GM12874 (cell line): ENCODE measurements around the gene PRKG1.

Experiments used
- CTCF ChIP-seq: IDR thresholded peaks from 2 replicates; pipeline ENCODE4 v1.5.1; 2011; ENCODE audit warnings: low read depth, mild to moderate bottlenecking, control low read depth, low read length, moderate library complexity; ENCODE audit not compliant: insufficient read depth

Gene PRKG1

GRCh38 chr10:51214207-51215196 lies 140.2 kb downstream of the PRKG1 start:
- TF ChIP-seq CTCF = no peak

- TF ChIP-seq CTCF = no peak
Measured at GRCh38 chr10:51215951-51216834, 141.9 kb downstream of the PRKG1 start.

- TF ChIP-seq CTCF = no peak
Measured at GRCh38 chr10:51217505-51217904, 143.2 kb downstream of the PRKG1 start.

- no peak for TF ChIP-seq CTCF
Measured at GRCh38 chr10:51224671-51225161, 150.4 kb downstream of the PRKG1 start.

- no peak for TF ChIP-seq CTCF
Measured at GRCh38 chr10:51227897-51228713, 153.8 kb downstream of the PRKG1 start.

- TF ChIP-seq CTCF = no peak
Measured at GRCh38 chr10:51228714-51229100, 154.4 kb downstream of the PRKG1 start.
